Naive thymus-derived CD8-positive, alpha-beta T cell (primary cell): ENCODE results near the gene GPSM3. TPM values are rescaled to one million over a fixed set of nuclear protein-coding genes. Genes with fewer than 3 reads are reported as not detected.

Experiments
- ATAC-seq, 2 donors: fragments of 150-1000 bp; cut with Tn5 transposase in 1 of 2; sonication (Bioruptor Pico), chemical (Tn5 transposase) in 1 of 2; 1 replicate in 1 of 2; 2 replicates in 1 of 2; pipeline ENCODE4 v1.10.0; 2021; ENCODE audit warnings: mild to moderate bottlenecking in 2 of 2, moderate library complexity in 2 of 2
- POLR2A ChIA-PET: fragments of 350-600 bp; sonication (Branson Sonifier 250); formaldehyde crosslinking; loops from one replicate; lab custom pipeline; 2021; ENCODE audit warnings: antibody characterized with exemption; lab: Charles Lee
- DNase-seq, 10 donors: peaks; one replicate each; pipeline versions ENCODE4 v3.0.0 to v3.0.0-alpha.2; 2020 to 2022
- H3K27ac Mint-ChIP-seq, 10 donors: one replicate each; pipeline ENCODE4 v1.8.0; 2020 to 2022; ENCODE audit warnings: mild to moderate bottlenecking in 10 of 10, mixed read lengths in 10 of 10, moderate library complexity in 4 of 10, inconsistent platforms in 1 of 10
- H3K27me3 Mint-ChIP-seq, 5 donors: one replicate each; pipeline ENCODE4 v1.8.0; 2021 to 2022; ENCODE audit warnings: mixed read lengths in 5 of 5
- H3K36me3 Mint-ChIP-seq, 3 donors: one replicate each; pipeline ENCODE4 v1.8.0; 2020 to 2022; ENCODE audit warnings: mixed read lengths in 3 of 3, mild to moderate bottlenecking in 2 of 3, inconsistent platforms in 1 of 3
- H3K4me1 Mint-ChIP-seq, 4 donors: one replicate each; pipeline ENCODE4 v1.8.0; 2021 to 2022; ENCODE audit warnings: mixed read lengths in 4 of 4
- H3K4me3 Mint-ChIP-seq, 10 donors: one replicate each; pipeline ENCODE4 v1.8.0; 2020 to 2022; ENCODE audit warnings: mild to moderate bottlenecking in 10 of 10, mixed read lengths in 10 of 10, moderate library complexity in 6 of 10, inconsistent platforms in 1 of 10
- H3K9me3 Mint-ChIP-seq, 9 donors: one replicate each; pipeline ENCODE4 v1.8.0; 2020 to 2022; ENCODE audit warnings: mixed read lengths in 9 of 9, mild to moderate bottlenecking in 3 of 9, inconsistent platforms in 1 of 9, moderate library complexity in 1 of 9
- polyA plus RNA-seq, 3 donors: library from polyadenylated mRNA; unstranded; fragments of 300-500 nt; fragmentation: Illumina TruSeq; gene quantifications; one replicate each; pipeline ENCODE4 v1.2.3, GENCODE V29; 2021
- total RNA-seq, 8 experiments: library from RNA in 2 of 8; stranded (reverse) in 2 of 8; gene quantifications; one replicate each; pipeline ENCODE4 v1.2.3 and lab custom pipeline; 2021 to 2026

Gene GPSM3, protein sequence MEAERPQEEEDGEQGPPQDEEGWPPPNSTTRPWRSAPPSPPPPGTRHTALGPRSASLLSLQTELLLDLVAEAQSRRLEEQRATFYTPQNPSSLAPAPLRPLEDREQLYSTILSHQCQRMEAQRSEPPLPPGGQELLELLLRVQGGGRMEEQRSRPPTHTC
- total RNA-seq = 100 to 1,000 TPM; 274 to 276 TPM
- 100 to 1,000 TPM; 106 to 144 (median 138) TPM for polyA plus RNA-seq
- 27.7 to 155 (median 119) reads per million in 6 experiments for total RNA-seq (lab: John Stamatoyannopoulos, UW)

DNA sequence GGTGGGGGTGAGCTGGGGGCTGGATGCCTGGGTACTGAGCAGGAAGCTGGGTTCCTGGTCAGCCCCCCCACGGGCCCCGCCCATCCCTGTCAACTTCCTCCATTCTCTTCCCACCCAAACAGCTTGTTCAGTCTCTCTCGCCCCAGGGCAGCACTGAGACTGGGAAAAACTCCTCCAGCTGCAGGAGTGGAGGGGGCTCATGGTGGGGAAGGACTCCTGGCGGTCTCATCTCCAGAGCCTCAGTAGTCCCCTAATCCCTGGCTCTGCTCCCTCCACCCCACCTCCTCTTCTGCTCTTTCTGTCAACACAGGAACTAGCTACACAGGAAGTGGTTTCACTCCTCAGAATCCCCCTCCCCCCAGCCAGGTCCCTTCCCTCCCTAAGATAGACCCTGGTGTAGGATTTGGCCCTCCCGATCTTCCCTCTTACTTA, at the start of gene GPSM3:
GPSM3 (minus strand) TSS at position 36 of the 432 bp plus-strand sequence. CDS start 130 bp downstream, outside the sequence.
- peaks cover 39 to 69% (median 58%) of the 10 kb centered on the region in 4 donors for H3K4me1 Mint-ChIP-seq
- peak in 9 of 10 donors; percentile 36 to 78 (median 57) for DNase-seq
- H3K9me3 Mint-ChIP-seq = no peaks in the 10 kb centered on the region
- no peak for ATAC-seq
- peak within 1 kb of the TSS; percentile 94 to 100 (median 98) for H3K4me3 Mint-ChIP-seq
- POLR2A ChIA-PET = interaction anchor here (0.7 to 12.3 kb wide), 16 partner anchors 8 to 779 kb away, joined by 3 to 303 read pairs (median 4); partner anchors contain the start of genes AGER, AGPAT1, ATF6B and DDX39B
- H3K36me3 Mint-ChIP-seq = peaks cover 1 to 26% (median 13%) of the 10 kb centered on the region in 3 donors
- peak within 1 kb of the TSS; percentile 91 to 100 (median 98) for H3K27ac Mint-ChIP-seq
- H3K27me3 Mint-ChIP-seq = no peaks in the 10 kb centered on the region

DNA sequence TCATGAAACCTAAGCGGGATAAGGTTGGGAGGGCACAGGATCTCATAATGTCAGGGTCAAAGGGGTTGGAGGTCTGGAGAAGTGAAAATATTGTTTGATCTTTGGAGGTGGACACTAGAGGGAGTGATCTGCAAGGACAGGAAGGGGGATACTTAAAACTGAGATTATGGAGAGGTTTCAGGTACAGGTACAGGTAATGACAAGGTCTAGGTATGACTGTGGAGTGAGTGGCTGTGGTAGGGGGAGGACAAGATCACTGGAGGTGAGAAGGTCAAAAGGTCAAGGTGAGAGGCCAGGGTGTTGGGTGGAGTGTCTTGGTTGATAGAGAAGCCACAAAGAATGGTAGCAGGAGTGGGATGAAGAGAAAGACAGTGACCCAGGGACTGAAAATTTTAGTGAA, 48.2 kb upstream of the GPSM3 start:
- H3K4me1 Mint-ChIP-seq = peaks cover 5 to 12% (median 8%) of the 10 kb centered on the region in 4 donors
- ATAC-seq (no peak), DNase-seq (no peak)
- H3K27ac Mint-ChIP-seq = peak overlapping the region in 1 of 10 donors; percentile 8
- no peaks in the 10 kb centered on the region for H3K36me3 Mint-ChIP-seq
- peaks cover 0 to 2% (median 0%) of the 10 kb centered on the region in 5 donors for H3K27me3 Mint-ChIP-seq
- no peaks in the 10 kb centered on the region for H3K9me3 Mint-ChIP-seq
- POLR2A ChIA-PET = interaction anchor here (0.9 kb wide), 1 partner anchor 40 kb away, joined by 3 read pairs; no protein-coding TSS in a partner anchor
- no peak overlapping the region for H3K4me3 Mint-ChIP-seq

DNA sequence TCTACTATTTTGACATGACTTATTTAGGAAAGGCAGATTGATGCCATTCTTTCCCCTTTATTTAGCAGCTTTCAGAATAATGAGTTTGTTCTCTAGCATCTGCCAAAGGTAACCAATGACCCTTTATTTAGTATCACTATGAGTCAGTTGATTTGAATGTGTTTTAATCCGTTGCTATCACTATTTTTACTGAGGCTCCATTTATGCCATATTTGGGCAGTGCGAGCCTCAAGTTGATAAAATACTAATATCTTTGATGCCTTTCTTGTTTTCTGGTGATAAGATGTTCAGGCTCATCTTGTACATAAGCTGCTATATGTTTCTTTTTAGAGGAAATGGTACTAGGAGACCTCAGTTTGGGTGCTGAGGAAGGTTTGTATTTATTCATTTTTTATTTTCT, 47.0 kb upstream of the GPSM3 start:
- Mint-ChIP-seq H3K36me3 (no peaks in the 10 kb centered on the region), H3K27me3 (peaks cover 0 to 2% (median 0%) of the 10 kb centered on the region in 5 donors), H3K9me3 (no peaks in the 10 kb centered on the region), H3K4me3 (no peak overlapping the region), H3K27ac (peak overlapping the region in 2 of 10 donors; percentile 0 to 9), H3K4me1 (peaks cover 2 to 11% (median 4%) of the 10 kb centered on the region in 4 donors)
- ATAC-seq (no peak), DNase-seq (no peak)
- POLR2A ChIA-PET = no interaction called here

DNA sequence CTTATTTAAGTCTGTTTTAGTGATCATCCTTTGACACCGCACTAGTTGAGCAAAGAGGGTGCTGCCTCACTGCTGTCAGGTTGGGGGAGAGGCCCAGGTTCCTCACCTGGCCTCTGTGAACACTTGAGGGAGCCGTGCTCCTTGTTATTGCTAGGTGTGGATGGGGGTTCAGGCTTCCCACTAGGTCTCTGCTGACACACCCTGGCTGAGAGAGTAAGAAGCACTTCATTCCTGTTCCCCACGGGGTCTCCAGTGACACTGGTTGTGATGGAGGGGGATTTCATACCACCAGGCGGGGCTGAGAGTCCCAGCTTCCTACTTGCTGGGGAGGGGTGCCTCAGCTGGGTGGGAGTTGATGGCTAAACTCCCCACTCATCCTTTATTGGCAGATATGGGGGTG, 42.5 kb upstream of the GPSM3 start:
- Mint-ChIP-seq H3K9me3 (no peaks in the 10 kb centered on the region), H3K27me3 (peaks cover 0 to 2% (median 0%) of the 10 kb centered on the region in 5 donors), H3K36me3 (no peaks in the 10 kb centered on the region), H3K27ac (peak overlapping the region in 1 of 10 donors; percentile 34), H3K4me1 (peaks cover 0 to 11% (median 3%) of the 10 kb centered on the region in 4 donors), H3K4me3 (no peak overlapping the region)
- DNase-seq (peak in 2 of 10 donors; percentile 15), ATAC-seq (peak; percentile 47 to 80)
- POLR2A ChIA-PET = interaction anchor here (0.6 kb wide), 1 partner anchor 100 kb away, joined by 3 read pairs; no protein-coding TSS in a partner anchor

DNA sequence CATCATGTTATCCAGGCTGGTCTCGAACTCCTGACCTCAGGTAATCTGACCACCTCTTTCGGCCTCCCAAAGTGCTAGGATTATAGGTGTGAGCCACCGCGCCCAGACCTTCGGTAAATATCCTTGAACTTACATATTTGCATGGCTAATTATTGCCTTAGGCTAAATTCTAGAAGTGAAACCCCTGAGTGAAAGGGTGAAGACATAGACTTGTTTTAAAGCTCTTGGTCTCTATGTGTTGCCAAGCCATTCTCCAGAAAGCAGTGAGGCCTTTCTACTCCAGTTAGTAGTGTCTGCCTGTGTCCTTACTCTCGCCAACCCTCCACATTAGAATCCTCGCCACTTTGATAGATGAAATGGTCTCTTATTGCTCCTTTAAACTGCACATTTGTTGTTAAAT, 34.0 kb upstream of the GPSM3 start:
- H3K4me3 Mint-ChIP-seq = no peak overlapping the region
- DNase-seq = no peak
- H3K36me3 Mint-ChIP-seq = no peaks in the 10 kb centered on the region
- no peaks in the 10 kb centered on the region for H3K9me3 Mint-ChIP-seq
- H3K4me1 Mint-ChIP-seq = peaks cover 21 to 46% (median 24%) of the 10 kb centered on the region in 4 donors
- H3K27ac Mint-ChIP-seq = no peak overlapping the region
- ATAC-seq = no peak
- no peaks in the 10 kb centered on the region for H3K27me3 Mint-ChIP-seq
- POLR2A ChIA-PET = interaction anchor here (0.7 kb wide), 1 partner anchor 7 kb away, joined by 4 read pairs; no protein-coding TSS in a partner anchor

DNA sequence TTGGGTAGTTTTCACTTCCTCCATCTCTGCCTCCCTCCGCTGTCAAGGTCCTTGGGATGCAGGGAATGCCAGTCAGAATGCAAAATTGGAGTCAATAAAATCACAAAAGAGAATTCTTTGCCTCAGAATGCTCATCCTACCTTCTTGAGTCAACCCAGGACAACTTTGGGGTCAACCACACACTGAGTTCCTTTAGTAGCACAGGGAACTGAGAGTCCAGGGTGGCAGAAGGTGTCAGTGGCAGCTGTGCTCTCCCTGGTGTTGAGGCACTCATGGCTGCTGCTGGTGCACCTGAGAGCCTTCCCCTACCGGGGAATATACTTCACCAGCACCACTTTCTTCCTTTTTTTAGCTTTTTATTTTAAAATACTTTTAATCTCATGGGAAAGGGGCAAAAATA, 32.3 kb upstream of the GPSM3 start:
- no peak overlapping the region for H3K4me3 Mint-ChIP-seq
- POLR2A ChIA-PET = no interaction called here
- peak overlapping the region in 6 of 10 donors; percentile 14 to 70 (median 55) for H3K27ac Mint-ChIP-seq
- H3K9me3 Mint-ChIP-seq = no peaks in the 10 kb centered on the region
- peaks cover 21 to 46% (median 24%) of the 10 kb centered on the region in 4 donors for H3K4me1 Mint-ChIP-seq
- no peak for ATAC-seq
- no peaks in the 10 kb centered on the region for H3K36me3 Mint-ChIP-seq
- no peak for DNase-seq
- no peaks in the 10 kb centered on the region for H3K27me3 Mint-ChIP-seq

DNA sequence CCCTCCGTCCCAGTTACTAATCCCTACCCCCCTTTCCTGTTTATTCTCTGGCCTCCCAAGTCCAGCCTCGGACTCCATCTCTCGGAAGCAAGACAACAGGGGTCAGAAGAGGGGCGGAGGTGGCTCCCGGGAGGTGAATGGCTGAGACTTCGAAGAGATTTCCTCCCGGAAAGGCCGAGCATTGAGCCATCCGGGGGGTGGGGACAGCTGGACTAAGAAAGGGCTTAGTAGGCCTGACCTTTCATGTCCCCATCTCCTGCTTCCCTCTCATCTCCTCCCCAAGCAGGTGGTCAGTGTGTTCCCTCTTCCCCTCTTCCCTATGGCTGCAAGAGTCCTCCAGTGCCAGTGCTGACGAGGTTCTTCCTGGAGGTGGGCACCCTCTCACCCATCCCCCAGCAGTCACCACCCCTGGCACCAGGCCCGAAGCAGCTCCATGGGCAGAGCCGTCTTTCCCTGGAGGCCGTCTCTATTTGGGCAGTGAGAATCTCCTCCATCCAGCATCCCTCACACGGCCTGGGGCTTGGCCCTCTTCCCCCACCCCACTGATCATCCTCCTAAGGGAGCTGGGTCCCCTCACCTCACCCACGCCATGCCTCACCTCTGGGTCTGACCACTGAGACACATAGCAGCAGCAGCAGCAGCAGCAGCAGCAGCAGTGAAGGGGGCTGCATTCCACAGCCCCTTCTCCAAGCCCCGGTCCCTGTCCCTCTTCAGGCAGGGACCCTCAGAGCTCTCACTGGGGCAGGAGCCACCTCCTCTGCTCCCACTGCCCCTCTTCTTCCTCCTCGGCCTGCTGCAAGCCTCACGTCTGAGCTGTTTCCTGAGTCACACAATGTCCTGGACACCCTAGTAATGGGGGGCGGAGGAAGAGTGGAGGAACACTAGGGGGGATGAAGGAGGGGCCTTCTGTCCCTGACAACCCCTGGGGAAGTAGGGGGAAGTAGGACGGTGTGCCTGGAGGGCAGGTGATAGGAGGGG, 31.1 kb upstream of the GPSM3 start, which contains the start of gene NOTCH4:
NOTCH4 (minus strand) TSS at position 810 of the 978 bp plus-strand sequence; CDS start at position 671, 139 bp downstream.
- no peaks in the 10 kb centered on the region for H3K36me3 Mint-ChIP-seq
- no peaks in the 10 kb centered on the region for H3K9me3 Mint-ChIP-seq
- H3K27me3 Mint-ChIP-seq = no peaks in the 10 kb centered on the region
- no peak for ATAC-seq
- POLR2A ChIA-PET = no interaction called here
- peak within 1 kb of the TSS in 9 of 10 donors; percentile 52 to 91 (median 57) for H3K27ac Mint-ChIP-seq
- peak within 1 kb of the TSS in 1 of 10 donors; percentile 8 for H3K4me3 Mint-ChIP-seq
- no peak for DNase-seq
- peaks cover 21 to 44% (median 24%) of the 10 kb centered on the region in 4 donors for H3K4me1 Mint-ChIP-seq

DNA sequence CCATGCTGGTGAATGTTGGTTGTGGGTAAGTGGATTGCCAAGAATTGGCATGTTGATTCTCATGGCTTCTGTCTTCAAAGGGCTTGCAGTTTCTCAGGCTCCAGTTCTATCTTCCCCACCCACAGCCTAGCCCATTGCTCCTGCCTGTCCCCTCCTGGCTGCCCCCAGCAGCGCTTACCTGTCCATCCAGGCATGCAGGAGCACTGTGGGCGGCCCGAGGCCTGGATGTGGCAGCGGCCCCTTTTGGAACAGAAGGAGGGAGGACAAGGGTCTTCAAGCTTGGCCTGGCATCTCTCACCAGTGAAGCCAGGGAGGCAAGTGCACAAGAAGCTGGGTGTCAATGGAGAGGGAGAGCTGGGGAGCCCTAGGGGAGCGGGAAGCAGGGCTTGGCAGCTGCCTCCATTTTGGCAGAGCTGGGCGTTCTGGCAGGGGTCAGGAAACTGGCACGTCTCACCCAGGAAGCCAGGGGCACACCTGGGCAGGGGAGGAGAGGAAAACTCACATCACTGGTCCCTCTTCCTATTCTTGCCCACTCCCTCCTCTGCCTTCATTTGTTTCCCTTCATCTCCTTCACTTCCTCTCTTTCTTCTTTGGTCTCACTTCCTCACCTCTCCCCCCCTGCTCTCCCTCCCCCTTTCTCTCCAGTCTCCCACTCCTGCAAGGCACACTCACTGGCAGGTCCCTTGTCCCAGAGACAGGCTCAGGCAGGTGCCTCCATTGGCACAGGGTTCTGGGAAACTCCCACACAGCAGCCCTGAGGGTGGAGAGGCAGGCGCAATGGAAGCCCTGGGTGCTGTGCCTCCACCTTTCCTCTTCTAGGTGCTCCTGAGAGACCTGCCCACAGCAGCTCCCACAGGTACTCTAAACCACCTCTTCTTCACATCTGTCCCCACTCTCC, 30.1 kb upstream of the GPSM3 start:
- Mint-ChIP-seq H3K4me3 (peak overlapping the region in 1 of 10 donors; percentile 8), H3K27ac (peak overlapping the region in 6 of 10 donors; percentile 41 to 91 (median 68)), H3K36me3 (no peaks in the 10 kb centered on the region), H3K9me3 (no peaks in the 10 kb centered on the region), H3K27me3 (peaks cover 0 to 3% (median 0%) of the 10 kb centered on the region in 5 donors), H3K4me1 (peaks cover 22 to 40% (median 25%) of the 10 kb centered on the region in 4 donors)
- ATAC-seq (no peak), DNase-seq (no peak)
- POLR2A ChIA-PET = interaction anchor here (1.2 kb wide), 1 partner anchor 726 kb away, joined by 4 read pairs; no protein-coding TSS in a partner anchor

DNA sequence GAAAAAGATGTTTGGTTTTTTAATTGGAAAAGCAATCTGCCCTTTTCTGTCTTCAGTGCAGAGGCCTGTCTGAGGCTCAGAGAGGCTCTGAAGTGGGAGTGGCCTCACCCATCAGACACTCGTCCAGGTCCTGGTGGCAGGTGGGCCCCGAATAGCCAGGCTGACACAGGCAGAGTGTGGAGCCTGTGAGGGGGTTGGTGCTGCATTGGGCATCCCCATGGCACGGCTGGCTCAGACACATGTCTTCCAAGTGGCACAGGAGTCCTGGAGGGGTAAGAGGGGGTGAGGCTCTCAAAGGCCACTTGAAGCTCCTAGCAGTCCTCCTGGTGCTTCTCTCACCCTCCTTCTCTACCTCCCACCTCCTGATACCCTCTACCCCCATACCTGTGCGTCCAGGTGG, 27.6 kb upstream of the GPSM3 start:
- H3K4me3 Mint-ChIP-seq = peak overlapping the region in 1 of 10 donors; percentile 16
- no peak overlapping the region for H3K27ac Mint-ChIP-seq
- peaks cover 19 to 29% (median 21%) of the 10 kb centered on the region in 4 donors for H3K4me1 Mint-ChIP-seq
- H3K27me3 Mint-ChIP-seq = peaks cover 0 to 5% (median 0%) of the 10 kb centered on the region in 5 donors
- H3K36me3 Mint-ChIP-seq = no peaks in the 10 kb centered on the region
- H3K9me3 Mint-ChIP-seq = no peaks in the 10 kb centered on the region
- POLR2A ChIA-PET = no interaction called here
- no peak for DNase-seq
- ATAC-seq = no peak

DNA sequence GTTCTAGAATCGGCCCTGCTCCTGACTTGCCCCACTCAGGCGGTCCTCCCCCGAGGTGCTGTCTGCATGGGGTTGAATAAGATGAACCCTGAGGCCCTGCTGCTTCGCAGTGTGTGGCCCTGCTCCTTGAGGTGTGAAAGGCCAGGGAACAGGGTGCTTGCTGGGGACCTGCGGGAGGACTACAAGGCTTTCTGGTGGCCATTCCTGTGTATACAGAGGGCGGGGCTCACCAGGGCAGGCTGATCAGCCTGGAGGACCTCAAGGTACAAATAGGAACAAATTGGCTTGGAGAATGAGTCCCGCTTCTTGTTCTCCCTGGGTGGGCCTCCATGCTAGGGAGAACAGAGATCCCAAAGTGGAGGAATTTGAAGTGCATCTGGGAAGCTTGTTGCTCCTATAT, 25.7 kb upstream of the GPSM3 start:
- H3K9me3 Mint-ChIP-seq = no peaks in the 10 kb centered on the region
- POLR2A ChIA-PET = interaction anchor here (0.5 kb wide), 1 partner anchor 117 kb away, joined by 6 read pairs; no protein-coding TSS in a partner anchor

DNA sequence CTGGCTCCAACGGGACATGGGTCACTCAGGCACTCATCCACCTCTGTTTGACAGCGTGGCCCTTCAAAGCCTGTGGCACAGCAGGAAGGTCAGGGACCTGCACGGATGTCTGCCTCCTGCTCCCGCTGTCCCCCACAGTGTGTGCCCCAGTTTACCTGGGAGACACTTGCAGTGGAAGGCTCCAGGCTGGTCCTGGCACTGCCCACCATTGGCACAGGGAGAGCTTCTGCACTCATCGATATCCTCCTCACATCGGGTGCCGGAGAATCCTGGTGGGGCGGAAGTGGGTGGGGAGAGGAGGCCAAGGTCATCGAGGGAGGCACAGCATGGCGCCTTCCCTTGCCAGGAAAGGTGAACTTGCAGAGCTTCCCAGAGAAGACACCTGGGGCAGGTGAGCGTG, 24.6 kb upstream of the GPSM3 start:
- no peak for DNase-seq
- POLR2A ChIA-PET = no interaction called here
- Mint-ChIP-seq H3K4me1 (peaks cover under 1 to 8% (median 4%) of the 10 kb centered on the region in 4 donors), H3K9me3 (no peaks in the 10 kb centered on the region), H3K4me3 (no peak overlapping the region), H3K36me3 (no peaks in the 10 kb centered on the region), H3K27ac (no peak overlapping the region), H3K27me3 (peaks cover 0 to 5% (median 0%) of the 10 kb centered on the region in 5 donors)
- ATAC-seq = no peak

More for the DNA sequence above, 25.7 kb upstream of the GPSM3 start:
- peaks cover 0 to 5% (median 0%) of the 10 kb centered on the region in 5 donors for H3K27me3 Mint-ChIP-seq
- no peaks in the 10 kb centered on the region for H3K36me3 Mint-ChIP-seq
- no peak for ATAC-seq
- H3K4me3 Mint-ChIP-seq = no peak overlapping the region
- no peak for DNase-seq
- H3K4me1 Mint-ChIP-seq = peaks cover 12 to 17% (median 14%) of the 10 kb centered on the region in 4 donors
- no peak overlapping the region for H3K27ac Mint-ChIP-seq
